ENCODE results near the gene CENPU.
"Not testable (repeated sequence)": the region's sequence is repeated elsewhere in the genome, so short reads cannot be mapped to it uniquely, and the experiment has no call there.

CENPU gene

GRCh38 chr4:184664445-184665210, 69.3 kb downstream of the CENPU start:
- no peak for DNase-seq (ENCODE audit: low read depth)

GRCh38 chr4:184662236-184662635, 71.7 kb downstream of the CENPU start:
- no peak for DNase-seq (ENCODE audit: low read depth)

- DNase-seq (ENCODE audit: low read depth), result no peak
Observed at GRCh38 chr4:184660978-184661377, 72.9 kb downstream of the CENPU start.

- not testable (repeated sequence) for DNase-seq (ENCODE audit: low read depth)
Observed at GRCh38 chr4:184657820-184658219, 76.1 kb downstream of the CENPU start.

GRCh38 chr4:184657144-184657543, 76.8 kb downstream of the CENPU start:
- no peak for DNase-seq (ENCODE audit: low read depth)

GRCh38 chr4:184655889-184656869, 77.7 kb downstream of the CENPU start:
- DNase-seq (ENCODE audit: low read depth), result no peak

- no peak for DNase-seq (ENCODE audit: low read depth)
Observed at GRCh38 chr4:184653650-184654049, 80.2 kb downstream of the CENPU start.

GRCh38 chr4:184652681-184653080, 81.2 kb downstream of the CENPU start:
- DNase-seq (ENCODE audit: low read depth), result not testable (repeated sequence)

GRCh38 chr4:184651899-184652298, 82.0 kb downstream of the CENPU start:
- no peak for DNase-seq (ENCODE audit: low read depth)

- DNase-seq (ENCODE audit: low read depth), result no peak
Observed at GRCh38 chr4:184649971-184650855, 83.7 kb downstream of the CENPU start.

GRCh38 chr4:184649026-184649970, 84.6 kb downstream of the CENPU start, which contains the start of the genes CASP3 and PRIMPOL:
CASP3 (minus strand) TSS chr4:184649447; CDS start chr4:184638453, 10,994 bp downstream.
PRIMPOL (plus strand) TSS chr4:184649738; CDS start chr4:184657141, 7,403 bp downstream.
- peak; percentile 87 for DNase-seq (ENCODE audit: low read depth)

- no peak for DNase-seq (ENCODE audit: low read depth)
Observed at GRCh38 chr4:184648313-184649025, 85.4 kb downstream of the CENPU start.

- DNase-seq (ENCODE audit: low read depth), result no peak
Observed at GRCh38 chr4:184648054-184648312, 85.9 kb downstream of the CENPU start.

GRCh38 chr4:184647266-184648053, 86.4 kb downstream of the CENPU start:
- DNase-seq (ENCODE audit: low read depth), result no peak

- no peak for DNase-seq (ENCODE audit: low read depth)
Observed at GRCh38 chr4:184645904-184646610, 87.8 kb downstream of the CENPU start.

GRCh38 chr4:184644553-184645307, 89.2 kb downstream of the CENPU start:
- no peak for DNase-seq (ENCODE audit: low read depth)

Measured in fibroblast of the conjunctiva (primary cell).